ENCODE data around the gene HSD17B11. TPM values are rescaled to one million over a fixed set of nuclear protein-coding genes. Genes with fewer than 3 reads are reported as not detected.

Gene HSD17B11
- total and polyA plus RNA-seq, 2 donors (not counting 1 experiment from before 2014, with no cell fraction given), result 26.5 to 62.2 TPM

DNA sequence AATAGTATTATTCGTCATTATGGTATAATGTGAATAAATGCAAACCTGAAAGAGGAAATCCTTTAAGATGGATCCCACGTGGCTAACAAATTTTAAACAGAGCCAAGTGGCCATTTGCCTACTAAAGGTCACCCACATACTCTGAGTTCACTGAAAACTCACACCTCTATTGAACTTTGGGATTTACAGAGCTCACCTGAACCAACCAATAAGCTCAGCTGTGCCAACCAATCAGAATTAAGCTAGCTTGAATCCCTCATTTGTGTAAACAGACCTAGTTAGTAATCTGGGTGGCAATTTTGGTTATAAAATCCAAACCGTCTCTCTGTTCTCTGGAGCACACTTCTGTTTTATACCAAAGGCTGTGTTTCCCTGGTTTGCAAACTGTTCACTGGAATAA is 26.0 kb upstream of the HSD17B11 start:
- H3K36me3 ChIP-seq (replicated peaks in 1 of 2; ENCODE audit: control extremely low read depth in 1 of 2, control insufficient read depth in 1 of 2, extremely low read depth in 1 of 2, insufficient read depth in 2 of 2, low read length in 1 of 2), result no peaks in the 10 kb centered on the region
- no CpG with 5 or more reads among the region's 3 CpGs for WGBS (ENCODE audit: insufficient coverage)
- no peak overlapping the region for H3K4me3 Mint-ChIP-seq
- peaks cover 10% of the 10 kb centered on the region for H3K27me3 Mint-ChIP-seq
- ChIA-PET POLR2A (no interaction called here), CTCF (interaction anchor here (1.1 kb wide), 1 partner anchor 10 kb away, joined by 4 read pairs; no protein-coding TSS in a partner anchor)
- DNase-seq (no peak), ATAC-seq (ENCODE audit: low read depth) (no peak)
- H3K4me1 Mint-ChIP-seq, result peaks cover 7% of the 10 kb centered on the region
- H3K9ac ChIP-seq (ENCODE audit: low read length), result no peak overlapping the region
- no peak overlapping the region for H3K27ac Mint-ChIP-seq
- H3K4me1 ChIP-seq (ENCODE audit: control insufficient read depth in 2 of 2, insufficient read depth in 2 of 2, low read length in 2 of 2), result peaks cover 7 to 9% of the 10 kb centered on the region in 2 donors
- H3K4me2 ChIP-seq (replicated peaks; ENCODE audit: low read depth, low read length, poor library complexity, severe bottlenecking), result no peak overlapping the region
- H3K27ac ChIP-seq (ENCODE audit: low read length in 2 of 2), result no peak overlapping the region
- no peak overlapping the region for H2AFZ ChIP-seq (ENCODE audit: insufficient read depth, low read depth, low read length, poor library complexity, severe bottlenecking)
- no peaks in the 10 kb centered on the region for H4K20me1 ChIP-seq (ENCODE audit: control insufficient read depth, insufficient read depth, low read length, poor library complexity, severe bottlenecking)
- H3K4me3 ChIP-seq (ENCODE audit: control extremely low read depth in 1 of 5, extremely low read depth in 1 of 5, insufficient read depth in 1 of 5, low read depth in 2 of 5, low read length in 4 of 5), result no peak overlapping the region
- intact Hi-C loops (cut with micrococcal nuclease), result no loop called here
- H3K79me2 ChIP-seq (ENCODE audit: control insufficient read depth, insufficient read depth, low read length), result peaks cover 10% of the 10 kb centered on the region
- no peaks in the 10 kb centered on the region for H3K9me3 ChIP-seq (ENCODE audit: control extremely low read depth in 1 of 3, control insufficient read depth in 2 of 3, insufficient read depth in 1 of 3, low read length in 2 of 3)
- TF ChIP-seq EZH2 (IDR thresholded peaks at IDR 0.05; ENCODE audit: borderline replicate concordance, insufficient read depth, low read depth, low read length, poor library complexity, severe bottlenecking), result no peak
- TF ChIP-seq, protein P1, sequence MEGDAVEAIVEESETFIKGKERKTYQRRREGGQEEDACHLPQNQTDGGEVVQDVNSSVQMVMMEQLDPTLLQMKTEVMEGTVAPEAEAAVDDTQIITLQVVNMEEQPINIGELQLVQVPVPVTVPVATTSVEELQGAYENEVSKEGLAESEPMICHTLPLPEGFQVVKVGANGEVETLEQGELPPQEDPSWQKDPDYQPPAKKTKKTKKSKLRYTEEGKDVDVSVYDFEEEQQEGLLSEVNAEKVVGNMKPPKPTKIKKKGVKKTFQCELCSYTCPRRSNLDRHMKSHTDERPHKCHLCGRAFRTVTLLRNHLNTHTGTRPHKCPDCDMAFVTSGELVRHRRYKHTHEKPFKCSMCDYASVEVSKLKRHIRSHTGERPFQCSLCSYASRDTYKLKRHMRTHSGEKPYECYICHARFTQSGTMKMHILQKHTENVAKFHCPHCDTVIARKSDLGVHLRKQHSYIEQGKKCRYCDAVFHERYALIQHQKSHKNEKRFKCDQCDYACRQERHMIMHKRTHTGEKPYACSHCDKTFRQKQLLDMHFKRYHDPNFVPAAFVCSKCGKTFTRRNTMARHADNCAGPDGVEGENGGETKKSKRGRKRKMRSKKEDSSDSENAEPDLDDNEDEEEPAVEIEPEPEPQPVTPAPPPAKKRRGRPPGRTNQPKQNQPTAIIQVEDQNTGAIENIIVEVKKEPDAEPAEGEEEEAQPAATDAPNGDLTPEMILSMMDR (IDR thresholded peaks at IDR 0.05), result no peak
- peaks cover 0 to 4% (median 0%) of the 10 kb centered on the region in 4 experiments for H3K27me3 ChIP-seq (replicated peaks in 1 of 4; ENCODE audit: control extremely low read depth in 1 of 4, control insufficient read depth in 3 of 4, insufficient read depth in 4 of 4, low read length in 3 of 4)
- H3K9me3 Mint-ChIP-seq (ENCODE audit: insufficient read depth), result no peaks in the 10 kb centered on the region

DNA sequence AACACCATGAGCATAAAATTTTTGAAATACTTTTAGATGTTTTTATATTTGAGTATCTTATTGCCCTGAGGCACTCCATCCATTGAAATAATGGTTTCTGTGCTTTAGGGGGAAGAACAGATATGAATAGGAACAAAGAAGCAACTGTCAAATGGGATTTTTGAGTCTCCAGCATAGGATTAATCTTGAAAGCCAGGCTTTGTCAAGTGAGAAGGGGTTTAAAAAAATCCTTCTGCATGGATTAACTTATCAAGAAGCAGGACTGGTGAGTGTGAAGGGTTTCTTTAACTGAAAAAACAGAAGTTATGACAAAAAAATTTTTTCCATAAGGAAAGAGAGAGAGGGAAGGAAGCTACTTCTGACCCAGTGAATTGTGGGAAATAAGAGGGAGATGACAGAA is 23.8 kb upstream of the HSD17B11 start:
- H3K4me3 Mint-ChIP-seq, result no peak overlapping the region
- no peak overlapping the region for H3K9ac ChIP-seq (ENCODE audit: low read length)
- ChIA-PET POLR2A (no interaction called here), CTCF (interaction anchor here (1.2 to 1.4 kb wide), 3 partner anchors 8 to 50 kb away, joined by 3 to 5 read pairs (median 4); no protein-coding TSS in a partner anchor)
- no peak overlapping the region for H3K27ac ChIP-seq (ENCODE audit: low read length in 2 of 2)
- no peaks in the 10 kb centered on the region for H3K36me3 ChIP-seq (replicated peaks in 1 of 2; ENCODE audit: control extremely low read depth in 1 of 2, control insufficient read depth in 1 of 2, extremely low read depth in 1 of 2, insufficient read depth in 2 of 2, low read length in 1 of 2)
- H3K9me3 ChIP-seq (ENCODE audit: control extremely low read depth in 1 of 3, control insufficient read depth in 2 of 3, insufficient read depth in 1 of 3, low read length in 2 of 3), result no peaks in the 10 kb centered on the region
- H3K79me2 ChIP-seq (ENCODE audit: control insufficient read depth, insufficient read depth, low read length), result no peaks in the 10 kb centered on the region
- no peak overlapping the region for H3K27ac Mint-ChIP-seq
- no peak for DNase-seq
- H3K4me1 Mint-ChIP-seq, result no peaks in the 10 kb centered on the region
- intact Hi-C loops (cut with micrococcal nuclease), result no loop called here
- H3K4me2 ChIP-seq (replicated peaks; ENCODE audit: low read depth, low read length, poor library complexity, severe bottlenecking), result no peak overlapping the region
- no peaks in the 10 kb centered on the region for H4K20me1 ChIP-seq (ENCODE audit: control insufficient read depth, insufficient read depth, low read length, poor library complexity, severe bottlenecking)
- peaks cover 20% of the 10 kb centered on the region for H3K27me3 Mint-ChIP-seq
- H3K9me3 Mint-ChIP-seq (ENCODE audit: insufficient read depth), result no peaks in the 10 kb centered on the region
- H3K4me3 ChIP-seq (ENCODE audit: control extremely low read depth in 1 of 5, extremely low read depth in 1 of 5, insufficient read depth in 1 of 5, low read depth in 2 of 5, low read length in 4 of 5), result no peak overlapping the region
- no peak for TF ChIP-seq EZH2 (IDR thresholded peaks at IDR 0.05; ENCODE audit: borderline replicate concordance, insufficient read depth, low read depth, low read length, poor library complexity, severe bottlenecking)
- TF ChIP-seq, protein P1 (IDR thresholded peaks at IDR 0.05), result no peak
- H2AFZ ChIP-seq (ENCODE audit: insufficient read depth, low read depth, low read length, poor library complexity, severe bottlenecking), result no peak overlapping the region
- H3K4me1 ChIP-seq (ENCODE audit: control insufficient read depth in 2 of 2, insufficient read depth in 2 of 2, low read length in 2 of 2), result no peaks in the 10 kb centered on the region
- no peak for ATAC-seq (ENCODE audit: low read depth)
- H3K27me3 ChIP-seq (replicated peaks in 1 of 4; ENCODE audit: control extremely low read depth in 1 of 4, control insufficient read depth in 3 of 4, insufficient read depth in 4 of 4, low read length in 3 of 4), result peaks cover 0 to 4% (median 0%) of the 10 kb centered on the region in 4 experiments
